HG02610 (cell line): Measurements from ENCODE around the gene SELENON.

Source experiments
- ATAC-seq: cut with Tn5 transposase; IDR thresholded peaks from one replicate; pipeline ENCODE4 v1.9.1; 2021; ENCODE audit warnings: mild to moderate bottlenecking, moderate library complexity; ENCODE audit not compliant: unreplicated experiment

Gene SELENON, protein sequence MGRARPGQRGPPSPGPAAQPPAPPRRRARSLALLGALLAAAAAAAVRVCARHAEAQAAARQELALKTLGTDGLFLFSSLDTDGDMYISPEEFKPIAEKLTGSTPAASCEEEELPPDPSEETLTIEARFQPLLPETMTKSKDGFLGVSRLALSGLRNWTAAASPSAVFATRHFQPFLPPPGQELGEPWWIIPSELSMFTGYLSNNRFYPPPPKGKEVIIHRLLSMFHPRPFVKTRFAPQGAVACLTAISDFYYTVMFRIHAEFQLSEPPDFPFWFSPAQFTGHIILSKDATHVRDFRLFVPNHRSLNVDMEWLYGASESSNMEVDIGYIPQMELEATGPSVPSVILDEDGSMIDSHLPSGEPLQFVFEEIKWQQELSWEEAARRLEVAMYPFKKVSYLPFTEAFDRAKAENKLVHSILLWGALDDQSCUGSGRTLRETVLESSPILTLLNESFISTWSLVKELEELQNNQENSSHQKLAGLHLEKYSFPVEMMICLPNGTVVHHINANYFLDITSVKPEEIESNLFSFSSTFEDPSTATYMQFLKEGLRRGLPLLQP

DNA sequence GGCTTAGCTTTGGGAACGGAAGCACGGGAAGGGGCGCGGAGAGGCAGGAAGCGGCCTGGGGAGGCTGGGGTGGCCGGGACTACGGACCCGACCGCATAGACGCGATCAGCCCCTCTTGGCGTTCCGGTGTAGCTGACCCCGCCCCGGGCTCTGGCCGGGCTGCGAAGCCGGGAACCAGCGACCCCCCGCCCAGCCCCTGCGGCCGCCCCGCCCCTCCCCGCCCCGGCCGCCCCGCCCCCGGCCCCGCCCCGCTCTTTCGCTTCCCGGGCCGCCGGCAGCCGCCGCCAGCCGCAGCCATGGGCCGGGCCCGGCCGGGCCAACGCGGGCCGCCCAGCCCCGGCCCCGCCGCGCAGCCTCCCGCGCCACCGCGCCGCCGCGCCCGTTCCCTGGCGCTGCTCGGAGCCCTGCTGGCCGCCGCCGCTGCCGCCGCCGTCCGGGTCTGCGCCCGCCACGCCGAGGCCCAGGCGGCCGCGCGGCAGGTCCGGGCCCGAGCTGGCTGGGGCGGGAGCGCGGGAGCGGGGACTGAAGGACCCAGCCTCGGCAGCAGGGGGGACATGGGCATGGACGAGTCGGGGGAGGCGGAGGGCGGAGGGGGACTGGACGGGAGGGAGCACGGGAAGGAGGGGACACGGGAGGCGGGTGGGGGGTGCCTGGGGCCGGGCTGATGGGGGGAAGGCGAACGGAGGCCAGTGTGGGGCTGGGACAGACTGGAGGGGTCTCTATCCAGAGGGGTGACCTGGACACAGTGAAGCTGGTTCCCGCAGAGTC, at the start of gene SELENON:
TSS of gene SELENON (plus strand) at position 259 of the 768 bp plus-strand sequence. CDS start at position 297, 38 bp downstream.
- ATAC-seq = no peak

DNA sequence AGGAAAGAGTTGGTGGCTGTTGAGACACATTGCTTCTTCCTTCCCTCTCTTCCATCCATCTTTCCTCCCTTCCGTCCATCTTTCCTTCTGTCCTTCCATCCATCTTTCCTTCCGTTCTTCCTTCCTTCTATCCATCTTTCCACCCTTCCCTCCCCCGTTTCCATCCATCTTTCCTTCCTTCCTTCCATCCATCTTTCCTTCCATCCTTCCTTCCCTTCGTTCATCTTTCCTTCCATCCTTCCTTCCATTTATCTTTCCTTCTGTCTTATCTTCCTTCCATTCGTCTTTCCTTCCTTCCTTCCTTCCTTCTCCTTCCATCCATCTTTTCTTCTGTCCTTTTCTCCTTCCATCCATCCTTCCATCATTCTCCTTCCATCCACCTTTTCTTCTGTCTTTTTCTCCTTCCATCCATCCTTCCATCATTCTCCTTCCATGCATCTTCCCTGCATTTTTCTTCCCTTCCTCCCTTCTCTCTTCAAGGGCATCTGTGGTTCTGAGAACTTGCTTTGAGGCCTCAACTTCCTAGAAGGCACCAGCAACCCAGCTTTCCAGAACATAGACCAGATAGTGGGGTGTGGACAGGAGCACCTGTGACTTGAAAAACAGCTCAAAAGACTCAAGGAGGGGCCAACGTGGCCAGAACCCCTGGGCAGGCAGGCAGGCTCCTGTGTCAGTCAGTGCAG, 48.9 kb upstream of the SELENON start:
- no peak for ATAC-seq

DNA sequence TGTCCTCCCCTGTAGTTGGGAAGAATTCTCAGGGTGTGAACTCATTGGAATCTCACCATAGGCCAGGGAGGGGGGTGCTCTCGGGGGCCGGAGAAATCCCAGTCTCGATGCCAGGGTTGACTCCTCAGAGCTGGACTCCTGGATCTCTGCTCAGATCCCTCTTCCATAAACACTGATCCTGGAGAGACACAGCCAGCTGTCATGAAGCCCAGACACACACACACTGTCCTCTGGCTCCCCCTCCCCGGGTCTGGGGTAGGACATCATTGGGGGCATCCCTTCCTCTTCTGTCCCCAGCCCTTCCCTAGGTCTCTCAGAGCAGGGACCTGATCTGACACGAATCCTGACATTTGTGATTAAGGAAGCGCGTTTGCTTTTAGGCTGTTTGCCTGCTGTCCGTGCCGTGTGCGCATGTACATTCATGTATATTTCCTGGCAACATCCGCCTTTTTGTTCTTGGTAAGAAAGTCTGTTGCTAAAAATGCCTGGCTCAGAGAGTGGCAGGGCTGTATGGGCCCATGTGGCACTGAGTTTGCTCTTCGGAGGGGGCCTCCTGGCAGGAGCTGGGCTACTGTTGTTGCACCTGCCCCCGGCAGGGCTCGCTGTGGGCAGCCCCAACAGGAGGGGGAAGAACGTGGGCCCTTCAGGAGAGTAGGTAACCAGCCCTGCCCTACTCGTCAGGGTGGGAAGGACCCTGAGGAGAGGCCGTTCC, 45.4 kb upstream of the SELENON start:
- no peak for ATAC-seq

DNA sequence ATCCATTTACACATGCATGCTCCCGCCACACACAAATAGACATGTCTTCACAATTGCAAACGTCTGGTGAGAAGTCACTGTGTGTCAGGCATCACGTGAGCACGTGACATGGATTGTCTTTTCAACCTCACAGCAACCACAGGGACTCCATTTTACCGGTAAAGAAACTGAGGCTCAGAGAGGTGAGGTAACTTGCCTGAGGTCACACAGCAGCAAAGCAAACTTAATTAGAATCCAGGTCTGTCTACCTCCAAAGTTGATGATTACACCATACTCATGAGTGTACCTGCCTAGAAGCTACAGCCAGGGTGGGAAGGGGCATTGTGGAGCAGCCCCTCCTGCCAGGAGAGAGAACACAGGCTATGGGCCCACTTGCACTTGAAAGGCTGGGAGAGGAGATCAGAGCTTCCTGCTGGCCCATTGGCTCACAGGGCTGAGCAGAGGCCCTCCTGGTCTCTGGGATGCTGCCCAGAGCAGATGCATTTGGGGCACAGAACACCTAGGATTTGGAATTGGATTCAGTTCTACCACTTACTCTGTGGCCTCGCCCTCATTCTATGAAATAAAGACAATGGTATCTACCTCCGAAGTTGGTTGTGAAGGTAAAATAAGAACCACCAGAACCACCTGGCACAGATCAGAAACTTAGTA, 44.4 kb upstream of the SELENON start:
- ATAC-seq = no peak

DNA sequence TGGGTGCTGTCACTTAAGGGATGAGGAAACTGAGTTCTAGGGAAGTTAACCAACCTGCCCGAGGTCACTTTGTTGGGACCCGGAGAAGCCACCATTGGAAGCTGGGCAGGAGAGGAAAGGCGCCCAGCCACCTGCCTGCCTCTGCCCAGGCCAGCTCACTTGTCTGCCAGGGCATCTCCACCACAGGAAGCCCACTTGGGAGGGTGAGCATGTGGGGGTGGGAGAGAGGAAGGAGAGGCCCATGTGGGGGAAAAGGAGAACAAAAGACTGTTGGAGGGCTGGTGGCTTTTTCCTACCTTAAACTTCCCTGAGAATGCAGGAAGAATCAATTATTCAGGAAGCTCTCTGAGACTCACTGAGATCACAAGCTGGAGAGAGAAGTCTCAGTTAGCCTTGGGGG, 43.8 kb upstream of the SELENON start:
- ATAC-seq = no peak

DNA sequence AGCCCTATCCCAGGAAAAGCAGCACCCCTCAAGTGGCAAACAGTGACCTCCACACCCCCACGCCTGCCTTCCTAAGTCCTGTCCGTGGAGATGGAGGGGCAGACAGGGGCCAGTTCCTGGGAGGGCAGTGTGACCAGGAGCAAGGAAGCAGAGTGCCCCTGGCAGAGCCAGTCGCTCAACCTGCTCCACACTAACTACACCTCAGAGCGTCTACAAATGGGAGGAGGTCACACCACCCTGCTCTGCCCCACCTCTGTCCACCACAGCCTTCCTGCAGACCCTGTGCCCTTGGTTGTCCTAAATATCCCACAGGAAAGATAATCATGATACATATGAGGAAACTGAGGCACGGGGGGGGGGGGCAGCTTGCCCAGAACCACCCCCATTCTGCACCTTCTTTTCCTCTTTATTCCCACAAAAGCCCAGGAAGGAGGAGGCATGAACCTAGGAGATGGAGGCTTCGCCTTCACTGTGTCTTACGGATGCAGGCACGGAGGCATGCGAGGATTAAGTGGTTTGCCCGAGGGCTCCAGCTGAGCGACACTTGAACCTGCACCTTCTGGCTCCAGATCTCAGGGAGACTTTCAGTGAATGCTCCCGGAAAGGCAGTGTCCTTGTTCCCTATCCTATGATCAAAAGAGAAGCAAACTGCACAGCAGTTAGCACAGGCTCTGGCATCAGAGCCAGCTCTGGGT, 42.7 kb upstream of the SELENON start:
- no peak for ATAC-seq

DNA sequence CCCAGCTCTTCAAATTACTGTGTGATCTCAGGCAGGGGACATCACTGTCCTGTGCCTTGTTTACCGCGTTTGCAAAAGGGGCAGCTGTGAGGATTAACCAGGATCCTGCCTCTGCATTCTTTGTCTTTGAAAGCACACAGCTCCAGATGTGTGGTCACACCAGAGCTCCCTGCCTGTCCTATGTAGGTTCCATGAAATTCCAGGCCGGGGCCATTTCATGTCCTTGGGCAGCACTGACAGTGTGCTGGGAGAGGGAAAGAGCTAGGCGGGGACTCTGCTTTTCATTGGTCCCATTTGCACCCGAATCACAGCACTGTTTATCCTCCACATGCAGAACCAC, 42.2 kb upstream of the SELENON start:
- no peak for ATAC-seq

DNA sequence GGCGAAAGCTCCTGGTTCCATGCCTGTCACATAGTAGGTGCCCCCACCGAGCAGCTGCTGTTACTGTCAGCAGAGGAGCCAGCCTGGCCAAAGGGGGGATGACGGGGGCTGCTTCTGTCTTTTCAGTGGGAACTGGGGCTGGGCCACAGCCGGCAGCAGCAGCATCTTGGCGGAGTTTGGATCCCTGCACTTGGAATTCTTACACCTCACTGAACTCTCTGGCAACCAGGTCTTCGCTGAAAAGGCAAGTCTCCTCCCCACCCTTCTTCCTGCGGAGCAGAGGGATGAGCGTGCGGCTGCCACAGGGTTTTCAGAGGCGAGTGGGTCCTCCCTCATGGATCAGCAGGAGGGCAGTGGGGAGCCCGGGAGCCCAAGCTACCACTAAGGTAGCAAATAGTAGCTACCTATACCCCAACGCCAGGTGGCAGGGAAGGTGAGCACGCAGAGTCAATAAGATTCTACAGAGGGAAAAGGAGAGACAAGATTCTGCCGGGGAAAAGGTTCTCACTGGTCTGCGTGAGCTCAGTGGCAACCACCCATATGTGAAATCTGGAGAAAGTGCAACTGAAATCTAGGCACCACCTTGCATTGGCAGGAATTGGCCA, 41.4 kb upstream of the SELENON start:
- no peak for ATAC-seq

DNA sequence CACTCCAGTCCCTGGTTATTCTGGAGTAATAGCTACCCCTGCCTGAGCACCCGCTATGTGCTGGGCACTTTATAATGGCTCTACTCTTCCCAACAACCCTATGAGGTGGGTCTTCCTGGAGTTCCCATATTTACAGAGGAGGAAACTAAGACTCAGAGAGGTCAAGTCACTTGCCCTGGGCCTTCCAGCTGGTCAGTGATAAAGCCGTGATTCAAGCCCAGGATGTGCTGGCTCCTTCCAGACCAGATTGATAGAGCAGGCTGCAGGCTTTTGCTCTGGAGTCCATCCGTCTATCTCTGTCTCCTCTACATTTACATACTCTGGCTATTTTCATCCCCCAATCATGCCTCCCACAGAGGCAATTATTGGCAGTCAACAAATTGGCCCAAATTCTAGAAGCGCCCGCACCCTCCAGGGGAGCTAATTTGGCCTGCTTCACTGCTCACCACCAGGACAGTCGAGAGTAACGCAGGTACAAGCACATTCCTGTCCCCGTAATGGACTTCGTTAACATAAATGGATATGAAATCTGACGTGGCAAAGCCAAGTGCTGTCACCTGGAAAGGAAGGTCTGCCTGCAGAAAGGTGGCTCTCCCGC, 39.8 kb upstream of the SELENON start:
- no peak for ATAC-seq

DNA sequence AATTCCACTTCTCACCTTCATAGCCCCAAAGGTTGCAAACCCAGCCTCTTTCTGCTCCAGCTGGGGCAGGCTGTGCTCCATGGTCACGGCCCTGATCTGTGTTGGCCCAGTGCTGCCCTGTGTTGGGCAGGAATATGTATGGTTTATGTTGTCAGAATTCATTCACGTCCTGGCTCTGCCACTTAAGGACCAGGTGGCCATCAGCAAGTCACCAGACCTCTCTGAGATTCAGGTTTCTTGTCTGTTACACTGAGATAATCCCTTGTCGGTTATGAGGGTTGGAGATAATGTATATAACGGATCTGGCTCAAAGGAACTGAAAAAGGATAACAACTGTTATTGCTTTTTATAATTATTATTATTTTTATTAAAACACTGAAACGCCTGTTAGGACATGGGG, 39.1 kb upstream of the SELENON start:
- ATAC-seq = no peak

DNA sequence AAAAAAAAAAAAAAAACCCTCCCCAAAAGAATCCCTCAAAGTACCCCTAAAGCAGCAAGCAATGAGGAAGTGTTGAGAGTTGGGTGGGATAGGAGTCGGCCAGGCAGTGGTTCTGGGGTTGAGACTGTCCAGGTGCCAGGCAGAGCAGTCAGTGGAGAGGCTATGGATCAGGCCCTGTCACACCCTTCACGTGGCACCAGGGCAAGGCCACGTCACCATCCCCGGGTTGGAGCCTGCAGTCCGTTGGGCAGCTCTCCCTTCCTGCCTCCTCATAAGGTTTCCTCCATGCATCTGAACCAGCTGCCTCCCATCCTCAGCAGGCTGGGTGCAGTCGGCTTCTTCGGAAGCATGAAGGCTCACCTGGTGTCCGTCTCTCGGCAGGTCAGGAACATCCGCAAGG, 36.5 kb upstream of the SELENON start:
- ATAC-seq = no peak

DNA sequence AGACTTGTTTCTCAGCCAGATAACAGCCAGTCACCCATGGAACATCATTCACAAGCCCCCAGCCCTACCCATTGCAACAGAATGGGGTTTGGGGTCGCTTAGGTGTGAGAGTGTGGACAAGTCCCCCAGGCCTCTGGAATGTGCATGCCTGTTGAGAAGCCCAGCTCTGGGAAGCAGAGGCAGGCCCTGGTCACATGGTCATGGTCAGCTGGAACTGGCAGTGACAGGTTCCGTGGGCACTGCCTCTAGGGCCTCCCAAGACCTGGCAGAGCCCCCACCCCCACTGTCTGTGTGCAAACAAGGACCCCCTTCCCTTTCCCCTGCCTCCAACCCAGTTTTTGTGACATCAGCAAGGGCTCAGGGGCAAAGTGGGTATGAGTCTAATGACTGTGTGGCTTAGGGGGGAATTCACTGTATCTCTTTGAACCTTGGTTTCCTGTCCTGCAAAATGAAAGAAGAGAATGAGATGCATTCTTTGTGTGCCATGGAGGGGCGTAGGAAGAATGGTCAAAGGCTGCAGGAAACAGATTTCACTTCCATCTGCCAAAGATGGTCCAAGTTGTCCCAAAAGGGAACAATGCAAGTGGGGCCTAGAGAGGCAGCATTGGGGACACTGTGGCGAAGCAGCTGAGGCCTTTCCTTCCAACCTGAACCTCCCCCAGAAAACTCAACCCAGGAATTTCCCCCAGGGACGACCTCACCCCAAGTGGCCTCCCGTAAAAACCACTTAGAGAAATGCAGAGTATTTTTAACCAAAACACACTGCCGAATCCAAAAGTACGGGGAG, 34.7 kb upstream of the SELENON start:
- ATAC-seq = no peak

DNA sequence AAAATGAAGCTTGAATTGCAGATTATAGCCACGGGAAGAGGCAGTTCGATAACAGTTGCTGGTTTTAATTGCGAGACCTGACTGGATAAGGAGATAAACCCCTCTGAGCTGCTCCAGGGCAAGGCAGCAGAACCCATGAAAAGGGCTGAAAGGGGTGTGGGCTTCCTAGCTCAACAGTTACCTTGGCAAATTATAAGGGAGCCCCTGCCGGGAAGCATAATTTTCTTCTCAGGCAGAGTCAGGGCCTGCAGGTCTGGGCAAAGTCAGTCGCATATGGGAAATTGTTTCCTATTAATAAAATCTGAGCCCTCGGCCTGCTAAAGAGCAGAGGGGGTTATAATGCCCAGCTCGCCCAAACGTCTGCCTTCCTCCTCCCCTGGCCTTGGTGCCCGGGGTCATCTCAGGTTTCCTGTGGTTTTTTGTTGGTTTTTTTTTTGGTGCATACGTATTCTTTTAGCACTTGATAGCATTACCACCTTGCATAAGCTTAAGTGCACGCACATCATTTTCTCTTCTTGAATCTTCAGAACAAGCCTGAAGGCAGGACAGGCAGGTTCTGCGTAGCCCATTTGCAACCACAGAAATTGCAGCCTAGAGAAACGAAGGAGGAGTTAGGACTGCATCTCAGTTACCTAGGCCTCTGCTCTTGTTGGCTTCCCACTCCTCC, 33.9 kb upstream of the SELENON start:
- no peak for ATAC-seq

DNA sequence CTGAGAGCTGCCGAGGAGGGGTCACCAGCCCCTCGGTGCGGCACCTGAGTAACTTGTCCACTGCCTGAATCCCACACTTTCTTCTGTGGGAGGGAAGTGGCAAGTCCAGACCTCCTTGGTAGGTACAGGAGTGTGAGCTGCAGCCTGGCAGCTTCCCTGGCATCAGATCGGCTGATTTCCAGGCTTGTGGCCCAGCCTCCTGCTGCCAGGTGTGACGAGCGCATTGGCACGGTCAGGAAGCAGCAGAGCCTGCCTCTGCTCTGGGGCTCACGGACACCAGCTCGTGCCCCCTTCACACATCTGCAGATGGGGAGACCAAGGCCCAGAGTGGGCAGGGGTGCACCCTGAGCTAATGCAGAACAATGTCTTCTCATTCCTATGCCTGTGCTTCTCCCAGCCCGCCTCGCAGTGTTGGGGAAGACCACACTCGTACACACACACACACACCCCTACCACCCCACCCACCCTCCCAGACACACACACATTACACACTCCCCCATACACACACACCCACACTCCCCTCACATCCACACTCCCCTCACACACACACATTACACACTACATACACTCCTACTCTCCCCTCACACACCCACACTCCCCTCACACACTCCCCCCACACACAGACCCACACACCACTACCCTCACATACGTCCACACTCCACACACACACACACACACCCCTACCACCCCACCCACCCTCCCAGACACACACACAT, 33.1 kb upstream of the SELENON start:
- no peak for ATAC-seq

DNA sequence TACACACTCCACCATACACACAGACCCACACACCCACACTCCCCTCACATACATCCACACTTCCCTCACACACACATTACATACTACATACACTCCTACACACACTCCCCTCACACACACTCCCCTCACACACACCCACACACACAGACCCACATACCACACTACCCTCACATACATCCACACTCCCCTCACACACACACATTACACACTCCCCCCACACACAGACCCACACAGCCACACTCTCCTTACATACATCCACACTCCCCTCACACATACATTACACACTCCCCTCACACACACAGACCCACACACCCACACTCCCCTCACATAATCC, 32.6 kb upstream of the SELENON start:
- no peak for ATAC-seq

DNA sequence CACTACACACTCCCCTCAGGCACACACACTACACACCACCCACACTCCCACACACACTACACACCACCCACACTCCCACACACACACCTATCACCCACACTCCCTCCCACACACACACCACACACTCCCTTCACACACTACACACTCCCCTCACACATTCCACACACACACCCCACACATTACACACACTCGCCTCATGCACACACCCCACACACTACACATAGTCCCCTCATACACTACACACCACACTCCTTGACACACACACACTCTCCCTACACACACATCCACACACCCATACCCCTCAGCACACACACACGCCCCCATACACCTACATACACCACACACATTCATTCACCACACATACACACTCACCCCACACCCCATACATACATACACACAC, 31.0 kb upstream of the SELENON start:
- ATAC-seq = no peak
